Panc1 (cell line): ENCODE data around the gene TRIM41. TPM values are rescaled to one million over a fixed set of nuclear protein-coding genes. Genes with fewer than 3 reads are reported as not detected.

Source experiments
- ATAC-seq: fragments of 200-7000 bp; cut with Tn5 transposase; 2 replicates; pipeline ENCODE4 v1.9.1; 2020; ENCODE audit warnings: mild to moderate bottlenecking, moderate library complexity
- BruUV-seq: library from RNA; stranded (reverse); fragments of 400-500 nt; replicated peaks from 2 replicates; lab custom pipeline; 2021; lab: Mats Ljungman, UMichigan
- CTCF ChIA-PET: fragments of 300-600 bp; sonication (Branson Sonifier 250); formaldehyde crosslinking; loops from one replicate; lab custom pipeline; 2022; ENCODE audit warnings: antibody characterized with exemption; lab: Charles Lee
- POLR2A ChIA-PET: fragments of 300-600 bp; sonication (Branson Sonifier 250); formaldehyde crosslinking; loops from one replicate; lab custom pipeline; 2022; ENCODE audit warnings: antibody characterized with exemption; lab: Charles Lee
- DNase-seq: peaks from one replicate; pipeline ENCODE4 v3.0.0-alpha.2; 2010; ENCODE audit warnings: low read depth, low spot score
- H3K27ac ChIP-seq: 2 replicates; pipeline ENCODE4 v1.5.1; 2011; ENCODE audit warnings: mild to moderate bottlenecking, low read length, inconsistent platforms
- H3K27me3 ChIP-seq: fragments of 200-500 bp; sonication (Bioruptor generic); 2 replicates; pipeline ENCODE4 v1.6.0; 2014; ENCODE audit warnings: low read length, inconsistent platforms; ENCODE audit not compliant: control insufficient read depth, insufficient read depth
- H3K36me3 ChIP-seq: fragments of 200-500 bp; sonication (Bioruptor generic); 2 replicates; pipeline ENCODE4 v1.5.1; 2014; ENCODE audit warnings: inconsistent platforms, mild to moderate bottlenecking, low read length, moderate library complexity; ENCODE audit not compliant: control insufficient read depth, insufficient read depth
- H3K4me1 ChIP-seq: 2 replicates; pipeline ENCODE4 v1.5.1; 2011; ENCODE audit warnings: inconsistent platforms, mild to moderate bottlenecking, low read length, moderate library complexity; ENCODE audit not compliant: control insufficient read depth, insufficient read depth
- H3K4me3 ChIP-seq, 2 experiments: 2 replicates each; pipeline ENCODE4 v1.5.1; 2011 to 2012; ENCODE audit warnings: low read depth in 2 of 2, low read length in 2 of 2, mild to moderate bottlenecking in 2 of 2, inconsistent platforms in 1 of 2, moderate library complexity in 1 of 2
- H3K9me3 ChIP-seq: fragments of 200-500 bp; sonication (Bioruptor generic); 2 replicates; pipeline ENCODE4 v1.5.1; 2014; ENCODE audit warnings: low read depth, mild to moderate bottlenecking, inconsistent platforms, low read length, moderate library complexity; ENCODE audit not compliant: control insufficient read depth, insufficient read depth
- CTCF ChIP-seq: fragments of 450-650 bp; IDR thresholded peaks from 2 replicates; pipeline ENCODE4 v1.5.1; 2017; ENCODE audit warnings: mild to moderate bottlenecking
- POLR2AphosphoS5 ChIP-seq: IDR thresholded peaks from 2 replicates; pipeline ENCODE4 v1.6.1; 2012; ENCODE audit warnings: mild to moderate bottlenecking, low read depth, low read length, moderate library complexity
- SIN3A ChIP-seq: IDR thresholded peaks from 2 replicates; pipeline ENCODE4 v1.6.1; 2012; ENCODE audit warnings: low read depth, mild to moderate bottlenecking, low read length, moderate library complexity, borderline replicate concordance; ENCODE audit not compliant: insufficient read depth
- TCF7L2 ChIP-seq: IDR thresholded peaks from 2 replicates; pipeline ENCODE4 v1.6.1; 2011; ENCODE audit warnings: mild to moderate bottlenecking, low read depth, low read length, inconsistent platforms
- in situ Hi-C: cut with HindIII; loops from 2 replicates; pipeline ENCODE4 v1.10.0; 2016; ENCODE audit warnings: low sequenced_read_pairs, low pct_unique_long_range_greater_than_20kb
- intact Hi-C: fragments of 100-400 bp; cut with micrococcal nuclease; formaldehyde crosslinking; loops from one replicate; pipeline ENCODE4 v1.10.0; 2022; ENCODE audit not compliant: unreplicated experiment
- total RNA-seq: library from RNA; stranded (reverse); gene quantifications from one replicate; pipeline ENCODE4 v1.2.1, GENCODE V29; 2021; ENCODE audit not compliant: unreplicated experiment
- TF ChIP-seq, protein P1 (sequence below), 2 experiments: IDR thresholded peaks; 2 replicates each; pipeline ENCODE4 v1.6.1; 2011 to 2012; ENCODE audit warnings: low read depth in 2 of 2, control low read depth in 1 of 2, low read length in 1 of 2, mild to moderate bottlenecking in 1 of 2, moderate library complexity in 1 of 2; ENCODE audit not compliant: insufficient read depth in 1 of 2

Gene TRIM41
- total RNA-seq, 1 experiment from 2014 or later, result 58.3 TPM

DNA sequence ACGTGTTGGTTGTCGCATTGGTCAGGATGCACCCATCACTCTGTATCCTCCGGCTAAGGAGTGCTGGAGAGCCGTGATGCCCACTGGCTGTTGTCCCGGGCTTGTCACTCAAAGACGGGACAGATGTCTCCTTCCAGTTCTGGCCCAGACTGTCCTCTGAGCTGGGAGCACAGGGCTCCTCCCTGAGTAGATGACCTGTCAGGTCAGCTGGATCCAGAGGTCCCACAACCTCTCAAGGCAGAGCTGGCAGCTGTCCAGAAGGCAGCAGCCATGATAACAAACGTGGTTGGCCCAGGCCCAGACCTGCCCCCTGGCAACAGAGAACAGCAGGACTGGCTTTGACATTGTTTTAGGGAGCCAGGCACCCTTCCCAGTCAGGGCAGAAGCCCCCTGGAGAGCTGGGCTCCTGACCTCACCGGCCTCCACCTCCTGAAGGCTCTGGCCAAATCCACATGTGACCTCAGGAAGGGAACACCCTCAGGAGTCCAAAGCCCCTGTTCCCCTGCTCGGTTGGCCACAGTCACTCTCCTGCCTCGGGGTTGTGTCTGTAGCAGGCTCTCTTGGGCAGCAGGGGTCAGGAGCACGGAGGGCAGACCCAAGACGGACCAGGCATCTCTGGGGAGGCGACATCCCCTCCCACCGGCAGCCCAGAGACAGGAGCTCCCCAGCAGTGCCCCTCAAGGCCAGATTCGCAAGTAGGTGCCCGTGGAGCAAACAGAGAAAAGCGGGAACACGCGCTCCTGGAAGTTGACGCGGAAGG is 28.4 kb upstream of the TRIM41 start:
- ChIA-PET CTCF (no interaction called here), POLR2A (no interaction called here)
- ATAC-seq (no peak), DNase-seq (no peak)
- peaks cover 22% of the 10 kb centered on the region for H3K4me1 ChIP-seq
- no peaks in the 10 kb centered on the region for H3K27me3 ChIP-seq
- intact Hi-C loops, result no loop called here
- TF ChIP-seq SIN3A (no peak), TCF7L2 (no peak), CTCF (no peak), POLR2AphosphoS5 (no peak)
- TF ChIP-seq, protein P1, sequence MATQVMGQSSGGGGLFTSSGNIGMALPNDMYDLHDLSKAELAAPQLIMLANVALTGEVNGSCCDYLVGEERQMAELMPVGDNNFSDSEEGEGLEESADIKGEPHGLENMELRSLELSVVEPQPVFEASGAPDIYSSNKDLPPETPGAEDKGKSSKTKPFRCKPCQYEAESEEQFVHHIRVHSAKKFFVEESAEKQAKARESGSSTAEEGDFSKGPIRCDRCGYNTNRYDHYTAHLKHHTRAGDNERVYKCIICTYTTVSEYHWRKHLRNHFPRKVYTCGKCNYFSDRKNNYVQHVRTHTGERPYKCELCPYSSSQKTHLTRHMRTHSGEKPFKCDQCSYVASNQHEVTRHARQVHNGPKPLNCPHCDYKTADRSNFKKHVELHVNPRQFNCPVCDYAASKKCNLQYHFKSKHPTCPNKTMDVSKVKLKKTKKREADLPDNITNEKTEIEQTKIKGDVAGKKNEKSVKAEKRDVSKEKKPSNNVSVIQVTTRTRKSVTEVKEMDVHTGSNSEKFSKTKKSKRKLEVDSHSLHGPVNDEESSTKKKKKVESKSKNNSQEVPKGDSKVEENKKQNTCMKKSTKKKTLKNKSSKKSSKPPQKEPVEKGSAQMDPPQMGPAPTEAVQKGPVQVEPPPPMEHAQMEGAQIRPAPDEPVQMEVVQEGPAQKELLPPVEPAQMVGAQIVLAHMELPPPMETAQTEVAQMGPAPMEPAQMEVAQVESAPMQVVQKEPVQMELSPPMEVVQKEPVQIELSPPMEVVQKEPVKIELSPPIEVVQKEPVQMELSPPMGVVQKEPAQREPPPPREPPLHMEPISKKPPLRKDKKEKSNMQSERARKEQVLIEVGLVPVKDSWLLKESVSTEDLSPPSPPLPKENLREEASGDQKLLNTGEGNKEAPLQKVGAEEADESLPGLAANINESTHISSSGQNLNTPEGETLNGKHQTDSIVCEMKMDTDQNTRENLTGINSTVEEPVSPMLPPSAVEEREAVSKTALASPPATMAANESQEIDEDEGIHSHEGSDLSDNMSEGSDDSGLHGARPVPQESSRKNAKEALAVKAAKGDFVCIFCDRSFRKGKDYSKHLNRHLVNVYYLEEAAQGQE (IDR thresholded peaks at IDR 0.05; ENCODE audit: insufficient read depth in 1 of 2, low read depth in 2 of 2, low read length in 1 of 2), result no peak
- BruUV-seq, result no TSS peak
- H3K36me3 ChIP-seq, result no peaks in the 10 kb centered on the region
- no peaks in the 10 kb centered on the region for H3K9me3 ChIP-seq
- in situ Hi-C loops, result no loop called here
- no peak overlapping the region for H3K4me3 ChIP-seq
- no peak overlapping the region for H3K27ac ChIP-seq

DNA sequence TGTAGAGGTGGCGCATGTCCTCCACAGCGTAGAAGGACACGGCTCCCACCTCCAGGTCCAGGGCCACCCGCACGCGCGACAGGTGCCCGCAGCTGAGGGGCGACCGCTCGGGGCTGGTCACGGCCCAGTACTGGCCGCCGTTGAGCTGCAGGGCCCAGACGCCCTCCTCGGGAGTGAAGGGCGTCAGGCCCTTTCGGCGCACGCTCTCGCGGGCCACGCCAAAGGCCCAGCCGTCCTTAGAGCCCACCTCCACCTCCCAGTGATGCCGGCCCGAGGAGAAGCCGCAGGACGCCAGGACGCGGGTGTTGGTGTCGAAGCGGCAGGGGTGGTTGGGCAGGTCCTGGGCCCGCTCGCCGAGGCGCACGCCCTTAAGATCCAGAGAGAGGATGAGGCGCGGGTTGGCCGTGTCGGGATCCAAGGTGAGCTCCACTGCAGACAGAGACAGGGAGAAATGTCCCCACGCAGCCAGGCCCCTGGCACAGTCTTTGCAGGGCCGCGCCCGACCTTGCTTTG is 27.8 kb upstream of the TRIM41 start:
- no peaks in the 10 kb centered on the region for H3K27me3 ChIP-seq
- H3K27ac ChIP-seq, result no peak overlapping the region
- peaks cover 22% of the 10 kb centered on the region for H3K4me1 ChIP-seq
- H3K36me3 ChIP-seq, result no peaks in the 10 kb centered on the region
- intact Hi-C loops, result no loop called here
- BruUV-seq, result no TSS peak
- ATAC-seq (no peak), DNase-seq (no peak)
- TF ChIP-seq SIN3A, result no peak
- TF ChIP-seq CTCF, result no peak
- no peak for TF ChIP-seq TCF7L2
- TF ChIP-seq POLR2AphosphoS5, result no peak
- TF ChIP-seq, protein P1 (IDR thresholded peaks at IDR 0.05; ENCODE audit: insufficient read depth in 1 of 2, low read depth in 2 of 2, low read length in 1 of 2), result no peak
- ChIA-PET CTCF (no interaction called here), POLR2A (no interaction called here)
- no peaks in the 10 kb centered on the region for H3K9me3 ChIP-seq
- in situ Hi-C loops, result no loop called here
- H3K4me3 ChIP-seq, result no peak overlapping the region
